Measurements from ENCODE around the gene HTRA1.

- no peak for TF ChIP-seq CTCF (IDR thresholded peaks at IDR 0.05)
- no peak for TF ChIP-seq EZH2 (IDR thresholded peaks at IDR 0.05)
These were observed 89.6 kb downstream of the HTRA1 start for GRCh38 chr10:122550983-122551382.

All from neural progenitor cell (in vitro differentiated cells).